Germinal center (tissue), 1 donor: ENCODE measurements around the gene MOB2.
"Not testable (repeated sequence)": the region's sequence is repeated elsewhere in the genome, so short reads cannot be mapped to it uniquely, and the experiment has no call there.

ENCODE experiments used
- DNase-seq: peaks from one replicate; pipeline ENCODE4 v3.0.0; 2012; ENCODE audit warnings: mixed read lengths, low spot score

The MOB2 gene

GRCh38 chr11:1517117-1518005, 30.8 kb upstream of the MOB2 start:
- DNase-seq, result no peak

DNA sequence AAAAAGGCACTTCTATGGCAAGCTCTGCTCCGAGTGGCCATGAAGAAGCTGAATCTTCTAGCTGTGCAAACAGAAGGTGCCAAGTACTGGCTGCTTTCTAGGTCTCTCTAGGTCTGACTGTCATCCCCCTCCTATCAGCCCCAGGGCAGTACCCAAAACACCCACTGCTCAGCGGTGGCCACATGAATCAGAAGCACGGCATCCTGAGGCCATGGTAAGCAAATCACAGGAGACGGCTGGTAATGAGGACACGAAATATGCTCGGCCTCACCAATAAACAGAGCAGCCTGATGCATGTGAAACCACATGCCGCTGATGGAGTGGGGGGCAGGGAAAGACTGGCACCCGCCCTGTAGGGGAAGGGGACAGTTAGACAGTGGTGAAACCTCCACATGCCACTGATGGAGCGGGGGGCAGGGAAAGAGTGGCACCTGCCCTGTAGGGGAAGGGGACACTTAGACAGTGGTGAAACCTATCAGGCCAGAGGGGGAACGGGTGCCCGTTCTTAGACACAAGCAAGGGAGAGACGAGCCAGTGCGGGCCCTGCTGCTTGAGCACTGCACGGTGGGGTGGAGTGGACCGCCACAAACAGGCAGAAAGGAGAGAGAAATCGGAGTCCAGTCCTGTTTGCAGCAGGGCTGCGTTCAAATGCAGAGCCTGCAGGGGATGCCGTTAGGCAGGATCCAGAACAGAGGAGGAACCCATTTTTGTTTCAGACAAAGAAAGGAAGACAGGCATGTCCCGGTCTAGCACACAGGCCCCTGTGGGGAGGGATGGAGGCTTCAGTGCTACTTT, 29.9 kb upstream of the MOB2 start:
- no peak for DNase-seq

DNA sequence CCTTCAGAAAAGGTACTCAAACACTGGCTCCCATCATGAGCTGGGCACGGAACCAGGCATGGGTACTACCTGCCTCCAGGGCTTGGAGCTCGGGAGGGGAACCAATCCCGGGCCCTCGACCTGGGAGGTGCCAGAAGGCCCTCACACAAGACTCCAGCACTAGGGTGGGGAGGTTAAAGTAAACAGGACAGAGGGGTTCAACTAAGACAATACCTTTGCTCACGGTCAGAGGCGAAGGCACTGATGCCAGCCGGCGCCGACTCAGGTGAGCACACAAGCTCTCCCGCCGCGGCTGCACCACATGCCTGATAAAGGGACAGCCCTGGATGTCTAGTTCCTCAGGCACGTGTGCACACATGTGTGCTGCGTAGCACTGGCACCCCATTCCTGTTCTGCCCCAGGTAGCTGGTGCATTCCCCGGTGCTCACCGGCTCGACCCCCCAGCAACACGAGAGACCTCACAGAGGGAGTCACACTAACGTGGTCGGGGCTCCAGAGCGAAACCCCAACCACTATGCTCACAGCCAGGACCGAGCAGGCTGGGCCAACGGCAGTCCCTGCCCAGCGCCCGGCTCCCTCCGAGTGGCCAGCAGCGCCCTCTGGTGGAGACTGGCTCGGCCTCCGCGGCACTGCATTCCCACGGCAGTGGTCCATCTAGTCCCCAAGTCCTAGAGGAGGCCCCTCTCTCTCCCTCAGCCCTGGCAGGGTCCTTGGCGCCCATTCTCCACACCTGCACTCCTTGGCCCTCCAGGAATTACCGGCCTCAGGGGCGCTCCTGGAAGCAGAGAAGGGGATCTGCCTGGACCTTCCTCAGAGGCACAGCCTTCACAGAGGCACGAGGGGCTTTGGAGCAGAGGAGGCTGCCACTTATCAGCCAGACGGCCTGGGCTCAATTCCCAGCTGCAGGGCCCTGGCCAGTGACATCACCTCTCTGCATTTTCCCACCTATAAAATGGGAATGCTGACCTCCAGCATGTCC, 28.8 kb upstream of the MOB2 start:
- peak; percentile 81 for DNase-seq

- no peak for DNase-seq
These were observed 27.9 kb upstream of the MOB2 start for GRCh38 chr11:1514336-1515061.

GRCh38 chr11:1513326-1514296, 27.0 kb upstream of the MOB2 start:
- no peak for DNase-seq

- DNase-seq, result peak; percentile 51
These were observed 26.1 kb upstream of the MOB2 start for GRCh38 chr11:1512531-1513258.

DNA sequence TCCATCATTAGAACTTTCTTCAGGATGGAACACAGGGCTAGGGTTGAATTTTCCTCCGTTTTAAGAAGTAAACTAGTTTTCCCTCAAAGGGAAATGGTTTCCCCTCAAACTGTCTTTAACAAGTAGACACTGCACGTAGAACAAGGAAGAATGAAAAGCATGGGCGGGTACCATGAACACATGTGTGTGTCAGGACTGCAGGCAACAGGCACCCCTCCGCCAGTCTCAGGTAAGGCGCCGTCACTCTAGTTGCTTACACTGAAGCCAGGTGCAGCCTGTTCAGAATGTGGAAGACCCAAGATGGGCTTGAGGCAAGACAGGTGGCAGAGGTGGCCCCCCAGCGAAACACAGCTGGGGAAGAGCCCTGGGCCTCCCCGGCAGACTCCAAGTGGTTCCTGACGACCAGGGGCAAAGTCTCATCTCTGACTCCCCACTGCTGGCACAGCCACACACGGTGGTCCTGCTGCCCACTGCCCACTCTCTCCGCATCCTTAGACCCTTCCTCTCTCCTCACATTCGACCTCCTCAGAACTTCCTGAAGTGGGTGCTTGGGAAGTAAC, 25.4 kb upstream of the MOB2 start:
- no peak for DNase-seq

GRCh38 chr11:1510928-1511327, 24.3 kb upstream of the MOB2 start:
- no peak for DNase-seq

DNA sequence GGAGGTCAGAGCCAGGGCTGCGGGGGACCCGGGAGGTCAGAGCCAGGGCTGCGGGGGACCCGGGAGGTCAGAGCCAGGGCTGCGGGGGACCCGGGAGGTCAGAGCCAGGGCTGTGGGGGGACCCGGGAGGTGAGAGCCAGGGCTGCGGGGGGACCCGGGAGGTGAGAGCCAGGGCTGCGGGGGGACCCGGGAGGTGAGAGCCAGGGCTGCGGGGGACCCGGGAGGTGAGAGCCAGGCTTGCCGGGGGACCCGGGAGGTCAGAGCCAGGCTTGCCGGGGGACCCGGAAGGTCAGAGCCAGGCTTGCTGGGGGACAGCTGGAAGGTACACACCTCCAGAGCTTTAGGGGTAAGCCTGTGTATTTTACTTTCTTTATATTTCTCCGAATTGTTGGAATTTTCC, 23.8 kb upstream of the MOB2 start:
- DNase-seq, result not testable (repeated sequence)

- DNase-seq, result no peak
These were observed 23.2 kb upstream of the MOB2 start for GRCh38 chr11:1509626-1510255.

GRCh38 chr11:1508986-1509385, 22.4 kb upstream of the MOB2 start:
- DNase-seq, result no peak

DNA sequence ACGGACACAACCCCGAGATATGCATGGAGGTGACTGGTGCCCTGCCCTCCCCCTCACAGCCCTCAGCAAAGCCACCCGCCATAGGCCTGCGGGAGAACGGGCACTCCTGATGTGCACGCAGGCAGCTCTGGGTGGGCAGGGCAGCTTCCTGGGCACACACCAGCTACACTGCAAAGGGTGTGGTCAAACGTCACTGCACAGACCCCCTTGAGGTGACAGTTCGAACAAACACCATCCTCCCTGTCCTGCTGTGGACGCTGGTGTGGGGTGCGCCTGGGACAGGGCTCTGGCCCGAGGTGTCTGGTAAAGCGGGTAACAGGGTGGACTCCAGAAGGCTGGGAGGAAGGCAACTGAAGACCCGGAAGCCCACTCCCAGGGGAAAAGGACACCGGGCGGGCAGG, 21.9 kb upstream of the MOB2 start:
- no peak for DNase-seq

DNA sequence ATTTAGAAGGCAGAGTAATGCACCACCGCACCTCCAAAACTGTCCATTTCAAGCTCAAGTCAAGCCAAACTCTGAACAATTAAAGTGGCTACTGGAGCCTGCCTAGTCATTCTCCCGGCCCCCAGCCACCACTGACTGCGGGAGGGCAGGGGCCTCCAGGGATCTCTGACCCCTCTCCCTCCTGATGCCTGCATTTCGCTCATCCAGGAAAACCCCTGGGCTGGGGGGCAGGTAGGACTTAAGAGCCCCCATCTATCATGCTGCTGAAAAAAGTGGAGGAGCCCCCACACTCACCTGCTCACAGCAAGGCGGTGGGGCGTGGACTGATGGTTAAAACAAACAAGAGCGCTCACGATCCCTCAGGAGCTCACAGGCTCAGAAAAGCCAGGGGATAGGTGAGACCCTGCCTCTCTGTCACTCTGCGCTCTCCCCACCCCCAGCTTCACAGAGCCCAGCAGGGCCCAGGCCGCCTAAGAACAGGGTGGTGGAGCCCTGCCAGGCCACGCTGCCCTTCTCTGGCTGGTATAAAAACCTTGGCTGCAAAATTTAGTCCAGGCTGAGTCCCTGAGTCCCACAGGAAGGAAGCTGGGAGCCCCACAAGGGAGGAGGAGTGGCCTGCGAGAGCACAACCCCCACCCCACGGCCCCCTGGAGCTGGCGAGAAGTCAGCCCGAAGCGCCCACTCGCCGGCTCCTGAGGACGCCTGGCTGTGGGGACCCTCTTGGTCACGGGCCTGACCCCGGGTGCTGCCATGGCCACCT, 21.0 kb upstream of the MOB2 start:
- DNase-seq, result no peak

DNA sequence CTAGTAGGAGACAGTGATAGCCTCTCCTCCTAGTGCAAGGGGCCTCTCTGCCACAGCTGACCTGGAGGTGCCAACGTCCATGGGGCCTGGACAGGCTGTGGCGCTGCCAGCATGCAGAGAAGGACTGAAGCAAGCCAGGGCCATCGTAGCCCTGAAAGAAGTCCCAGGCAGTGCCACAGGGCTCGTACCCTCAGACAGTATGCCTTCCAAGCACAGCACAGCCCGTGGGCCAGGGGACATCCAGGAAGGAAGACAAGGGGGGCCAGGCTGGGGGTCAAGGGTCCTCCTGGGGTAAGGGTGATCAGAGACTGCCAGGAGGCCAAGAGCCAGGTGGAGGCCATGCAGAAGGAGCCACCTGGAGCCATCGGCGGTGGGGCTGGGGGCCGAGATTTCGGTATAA, 20.4 kb upstream of the MOB2 start:
- DNase-seq, result no peak

DNA sequence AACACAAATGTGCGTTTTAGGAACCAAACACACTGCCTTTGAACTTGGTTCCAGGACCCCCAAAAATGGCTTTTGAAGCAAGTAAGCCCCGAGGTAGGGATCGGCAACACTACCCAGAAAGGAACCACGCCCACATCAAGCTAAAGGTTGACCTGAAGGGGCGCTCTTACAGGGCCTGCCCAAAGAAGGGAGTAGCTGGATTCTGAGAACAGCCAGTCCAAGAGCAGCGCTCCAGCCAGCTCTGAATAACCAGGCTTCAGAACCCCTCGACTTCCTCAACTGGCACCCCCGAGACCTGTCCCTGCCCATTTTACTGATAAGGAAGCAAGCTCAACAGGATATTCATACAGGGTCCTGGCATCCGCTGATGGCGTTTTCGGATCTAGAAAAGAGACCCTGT, 18.9 kb upstream of the MOB2 start:
- DNase-seq, result no peak

DNA sequence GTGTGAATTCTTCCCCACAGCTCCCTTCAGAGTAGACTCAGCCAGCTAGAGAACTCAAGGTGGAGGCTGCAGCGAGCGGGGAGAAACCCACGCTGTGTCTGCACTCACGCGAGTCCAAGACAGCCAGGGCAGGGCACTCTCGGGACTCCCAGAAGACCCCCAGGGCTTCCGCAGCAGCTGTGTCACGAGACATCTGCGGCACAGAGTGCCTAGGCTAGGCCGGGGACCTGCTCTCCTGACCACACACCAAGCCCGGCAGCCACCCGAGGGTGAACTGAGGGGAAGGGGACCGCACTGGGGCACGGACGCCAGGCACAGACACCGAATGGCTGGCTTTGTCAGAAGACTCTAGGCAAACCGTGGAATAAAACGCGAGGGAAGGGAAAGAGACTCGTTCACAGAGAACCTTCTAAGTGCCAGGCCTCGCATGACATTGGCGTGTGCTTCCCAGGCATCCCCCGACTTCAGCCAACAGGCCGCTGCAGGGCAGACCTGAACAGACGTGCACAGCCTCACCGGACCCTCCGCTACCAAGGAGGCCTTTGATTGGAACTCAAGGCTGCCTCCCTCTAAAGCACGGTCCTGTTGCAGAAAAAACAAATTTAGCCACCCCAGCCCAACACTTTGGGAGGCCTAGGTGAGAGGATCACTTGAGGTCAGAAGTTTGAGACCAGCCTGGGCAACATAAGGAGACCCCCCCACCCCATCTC, 18.2 kb upstream of the MOB2 start:
- no peak for DNase-seq

DNA sequence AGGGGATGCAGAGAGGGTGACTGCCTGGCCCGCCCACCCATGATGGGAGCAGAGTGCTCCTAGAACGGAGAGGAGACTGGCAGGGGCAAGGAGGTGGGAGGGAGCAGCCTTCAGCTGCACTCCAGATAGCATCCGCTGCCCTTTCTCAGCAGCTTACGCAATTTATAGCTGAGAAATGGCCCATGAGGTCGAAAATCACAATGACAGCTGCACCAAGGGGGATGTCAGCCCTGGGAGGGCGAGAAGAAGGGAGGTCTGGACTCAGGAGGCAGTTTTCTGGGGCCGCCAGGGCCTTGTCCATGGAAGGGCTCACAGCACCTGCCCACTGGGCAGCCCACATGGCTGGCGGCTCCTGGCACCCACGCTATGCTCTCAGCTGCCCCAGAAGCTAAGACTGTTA, 17.6 kb upstream of the MOB2 start:
- DNase-seq, result no peak
